SU-DHL-6 (cell line): Measurements from ENCODE around the gene SLC25A43.

Experiments
- CTCF ChIP-seq: fragments of 200-600 bp; sonication (generic); IDR thresholded peaks from one replicate; pipeline ENCODE4 v1.5.1; 2017; ENCODE audit warnings: antibody characterized with exemption, mild to moderate bottlenecking, low read length, moderate library complexity; ENCODE audit not compliant: insufficient read depth, poor library complexity, severe bottlenecking
- EZH2phosphoT487 ChIP-seq: fragments of 200-600 bp; sonication (generic), shearing (Covaris generic); conservative IDR thresholded peaks from 2 replicates; pipeline ENCODE4 v1.6.1; 2018; ENCODE audit warnings: mild to moderate bottlenecking, antibody characterized with exemption, low read length, moderate library complexity, mixed read lengths

- TF ChIP-seq EZH2phosphoT487: no peak
- TF ChIP-seq CTCF: no peak
These were observed 6.0 kb upstream of the SLC25A43 start for GRCh38 chrX:119393144-119393543.
